Ovary (tissue), 9 donors: ENCODE results near the gene ZNF367. TPM values are rescaled to one million over a fixed set of nuclear protein-coding genes. Genes with fewer than 3 reads are reported as not detected.

ENCODE experiments used
- DNase-seq, 5 donors: peaks; one replicate each; pipeline ENCODE4 v3.0.0-alpha.2; 2019 to 2020
- H3K27ac ChIP-seq, 2 donors: fragments of 200-600 bp; one replicate each; pipeline versions ENCODE4 v1.5.1 to v1.8.0; 2019 to 2022
- H3K27me3 ChIP-seq: fragments of 200-600 bp; one replicate; pipeline ENCODE4 v1.8.0; 2022
- H3K36me3 ChIP-seq: fragments of 200-600 bp; sonication (generic); one replicate; pipeline ENCODE4 v1.5.1; 2019
- H3K4me1 ChIP-seq: one replicate; pipeline ENCODE4 v1.8.1; 2013; ENCODE audit warnings: mild to moderate bottlenecking, moderate library complexity; ENCODE audit not compliant: insufficient read depth
- H3K4me3 ChIP-seq: fragments of 200-600 bp; sonication (generic); one replicate; pipeline ENCODE4 v1.5.1; 2017
- H3K9me3 ChIP-seq, 2 donors: fragments of 200-600 bp in 1 of 2; sonication (generic) in 1 of 2; one replicate each; pipeline versions ENCODE4 v1.5.1 to v1.8.1; 2013 to 2019; ENCODE audit warnings: mild to moderate bottlenecking in 1 of 2, moderate library complexity in 1 of 2
- EP300 ChIP-seq: sonication (generic); formaldehyde crosslinking; IDR thresholded peaks from one replicate; pipeline ENCODE4 v1.6.1; 2017; ENCODE audit warnings: antibody characterized with exemption
- POLR2A ChIP-seq: fragments of 450-650 bp; IDR thresholded peaks from one replicate; pipeline ENCODE4 v1.6.1; 2017; ENCODE audit warnings: antibody characterized with exemption, mild to moderate bottlenecking, moderate library complexity
- WGBS, 3 donors: extraction: QIAGEN DNeasy Blood & Tissue Kit in 1 of 3; methylation state at CpG; one replicate each; pipeline versions ENCODE4 v1.1.5 to v1.1.7; 2013 to 2017; 5-methylcytosine and 5-hydroxymethylcytosine counted together
- intact Hi-C, 4 donors: fragments of 100-400 bp; cut with DNase I; formaldehyde crosslinking; loops; one replicate each; pipeline versions ENCODE4 v1.11.0 to v1.15.1; 2022 to 2023
- polyA plus RNA-seq, 2 donors: library from polyadenylated mRNA; stranded (reverse); fragments of 200-250 nt in 1 of 2; fragments of 350-450 nt in 1 of 2; fragmentation: Illumina TruSeq in 1 of 2; extraction: RNeasy Lipid Tissue Mini Kit (QIAGEN cat#74804) in 1 of 2; gene quantifications; one replicate each; pipeline ENCODE4 v1.2.3, GENCODE V29; 2013 to 2014
- total RNA-seq, 7 donors: library from RNA; depleted of rRNA in 2 of 7; stranded (reverse); fragments of >200 nt in 2 of 7; fragmentation: NEBNext Ultra II Directional in 3 of 7; extraction: Animal tissue kit (Norgen Biotek cat#: 25700) in 3 of 7; gene quantifications; one replicate each; pipeline versions ENCODE4 v1.1.0 to v1.2.4, GENCODE V29; 2016 to 2023
- TF ChIP-seq, protein P1 (sequence below), 3 donors: fragments of 450-650 bp in 2 of 3; fragments of 200-600 bp in 1 of 3; IDR thresholded peaks; one replicate each; pipeline versions ENCODE4 v1.5.1 to v1.8.0; 2016 to 2022; ENCODE audit warnings: antibody characterized with exemption in 3 of 3, mild to moderate bottlenecking in 1 of 3
- donor health status: DM: no; HTN: no; CAD: no; lungs with moderate emphysema.
- donor health status: DM: no; HTN: no; CAD: no.
- donor health status: Bipolar disorder and iron deficiency.
- donor health status: DM: yes; HTN: yes; CAD: no.
- donor health status: DM: no; HTN: no; CAD: no.
- donor health status: DM: yes; HTN: yes; CAD: no.

The ZNF367 gene
- total and polyA plus RNA-seq, 9 donors, result 1.1 to 2.4 (median 1.6) TPM

DNA sequence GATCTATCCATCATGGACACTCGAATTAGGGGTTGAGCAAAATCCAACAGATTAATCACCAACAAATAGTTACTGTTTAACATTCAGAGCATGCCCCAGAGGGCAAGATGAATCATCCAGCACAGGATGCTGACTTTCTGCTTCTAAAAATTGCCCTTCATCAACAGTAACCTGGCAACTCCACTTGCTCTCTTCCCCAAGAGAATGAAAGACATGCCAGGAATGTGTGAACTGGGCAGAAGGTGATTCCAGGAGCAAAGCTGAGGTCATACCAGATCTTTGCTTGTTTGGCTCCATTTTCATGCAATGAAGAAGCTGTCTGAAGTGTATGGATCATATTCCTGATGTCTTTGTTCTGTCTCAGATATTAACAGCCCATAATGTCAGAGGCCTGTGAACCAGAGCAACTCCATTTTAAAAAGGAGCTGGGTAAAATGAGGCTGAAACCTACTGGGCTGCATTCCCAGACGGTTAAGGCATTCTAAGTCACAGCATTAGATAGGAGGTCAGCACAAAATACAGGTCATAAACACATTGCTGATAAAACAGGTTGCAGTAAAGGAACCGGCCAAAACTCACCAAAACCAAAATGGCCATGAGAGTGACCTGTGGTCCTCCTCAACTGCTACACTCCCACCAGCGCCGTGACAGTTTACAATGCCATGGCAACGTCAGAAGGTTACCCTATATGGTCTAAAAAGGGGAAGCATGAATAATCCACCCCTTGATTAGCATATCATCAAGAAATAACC, 2.5 kb upstream of the ZNF367 start:
- H3K4me1 ChIP-seq, result peaks cover 8% of the 10 kb centered on the region
- H3K4me3 ChIP-seq, result no peak overlapping the region
- no peaks in the 10 kb centered on the region for H3K36me3 ChIP-seq
- H3K9me3 ChIP-seq, result no peaks in the 10 kb centered on the region
- H3K27me3 ChIP-seq, result no peaks in the 10 kb centered on the region
- peak overlapping the region; percentile 0 to 96 for H3K27ac ChIP-seq
- WGBS, 3 donors, result 27 to 40% (median 28%) methylated on average over 6 of the region's 6 CpGs
- intact Hi-C loops, result no loop called here
- TF ChIP-seq POLR2A (no peak), EP300 (no peak)
- TF ChIP-seq, protein P1, sequence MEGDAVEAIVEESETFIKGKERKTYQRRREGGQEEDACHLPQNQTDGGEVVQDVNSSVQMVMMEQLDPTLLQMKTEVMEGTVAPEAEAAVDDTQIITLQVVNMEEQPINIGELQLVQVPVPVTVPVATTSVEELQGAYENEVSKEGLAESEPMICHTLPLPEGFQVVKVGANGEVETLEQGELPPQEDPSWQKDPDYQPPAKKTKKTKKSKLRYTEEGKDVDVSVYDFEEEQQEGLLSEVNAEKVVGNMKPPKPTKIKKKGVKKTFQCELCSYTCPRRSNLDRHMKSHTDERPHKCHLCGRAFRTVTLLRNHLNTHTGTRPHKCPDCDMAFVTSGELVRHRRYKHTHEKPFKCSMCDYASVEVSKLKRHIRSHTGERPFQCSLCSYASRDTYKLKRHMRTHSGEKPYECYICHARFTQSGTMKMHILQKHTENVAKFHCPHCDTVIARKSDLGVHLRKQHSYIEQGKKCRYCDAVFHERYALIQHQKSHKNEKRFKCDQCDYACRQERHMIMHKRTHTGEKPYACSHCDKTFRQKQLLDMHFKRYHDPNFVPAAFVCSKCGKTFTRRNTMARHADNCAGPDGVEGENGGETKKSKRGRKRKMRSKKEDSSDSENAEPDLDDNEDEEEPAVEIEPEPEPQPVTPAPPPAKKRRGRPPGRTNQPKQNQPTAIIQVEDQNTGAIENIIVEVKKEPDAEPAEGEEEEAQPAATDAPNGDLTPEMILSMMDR (IDR thresholded peaks at IDR 0.05), result no peak
- peak in 2 of 5 donors; percentile 17 to 42 for DNase-seq

DNA sequence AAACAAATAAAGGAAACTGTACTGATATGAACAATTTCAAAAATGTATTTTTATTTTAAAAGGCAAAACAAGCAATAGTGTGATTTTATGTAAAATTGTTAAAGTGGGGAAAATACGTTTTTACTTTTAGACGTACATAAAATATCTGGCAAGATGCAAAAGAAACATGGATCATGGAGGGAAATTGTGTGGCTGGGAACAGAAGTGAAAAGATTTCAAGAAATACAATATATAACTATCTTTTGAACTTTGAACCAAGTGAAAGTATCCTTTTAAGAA, 1.5 kb upstream of the ZNF367 start:
- TF ChIP-seq POLR2A (no peak), EP300 (no peak)
- TF ChIP-seq, protein P1 (IDR thresholded peaks at IDR 0.05), result no peak
- Histone ChIP-seq H3K27me3 (no peaks in the 10 kb centered on the region), H3K4me1 (peaks cover 8% of the 10 kb centered on the region), H3K9me3 (no peaks in the 10 kb centered on the region), H3K36me3 (no peaks in the 10 kb centered on the region), H3K4me3 (no peak overlapping the region), H3K27ac (peak overlapping the region in 1 of 2 donors; percentile 96)
- intact Hi-C loops, result loop anchor here in 1 of 4 donors (10.0 kb wide), 1 partner anchor 245 kb away; no protein-coding TSS in a partner anchor
- 29 to 38% (median 33%) methylated on average over 2 of the region's 2 CpGs for WGBS, 3 donors
- DNase-seq, result no peak

DNA sequence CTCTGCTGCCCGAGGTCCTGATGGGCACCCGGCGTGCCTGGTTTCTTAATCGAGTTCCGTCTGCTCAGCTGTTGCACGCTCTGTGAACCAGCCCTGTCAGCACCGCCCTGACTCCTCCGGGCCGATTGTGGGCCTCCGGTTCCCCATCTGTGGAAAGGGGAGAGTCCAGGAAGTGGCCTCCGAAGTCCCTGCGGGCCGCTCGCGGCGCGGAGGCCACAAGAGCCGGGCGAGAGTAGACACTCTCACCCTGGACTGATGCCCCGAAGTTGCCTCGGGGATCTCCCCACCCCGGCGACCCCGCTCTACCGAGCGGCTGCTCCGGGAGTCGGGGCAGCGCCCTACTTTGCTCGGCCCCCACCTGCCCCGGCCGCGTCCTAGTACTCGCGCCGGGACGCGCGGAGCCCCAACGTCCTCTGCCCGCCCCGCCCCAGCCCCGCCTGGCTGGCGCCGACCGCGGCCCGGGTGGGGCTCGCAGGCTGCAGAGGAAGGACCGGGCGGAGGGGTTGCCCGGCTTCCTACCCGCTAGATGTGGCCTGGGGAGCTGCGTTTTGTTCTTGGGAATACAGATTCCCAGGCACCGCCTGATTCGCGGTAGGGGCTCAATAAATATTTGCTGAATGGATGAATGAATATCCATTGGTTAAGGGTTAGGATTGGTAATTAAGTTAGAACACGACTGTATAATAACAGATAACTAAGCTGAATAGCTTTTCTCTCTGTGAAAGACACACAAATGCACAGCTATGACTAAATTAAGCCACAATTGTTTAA, 935 bp upstream of the ZNF367 start:
- no peaks in the 10 kb centered on the region for H3K36me3 ChIP-seq
- H3K9me3 ChIP-seq, result no peaks in the 10 kb centered on the region
- peak overlapping the region; percentile 95 to 96 for H3K27ac ChIP-seq
- H3K4me1 ChIP-seq, result peaks cover 8% of the 10 kb centered on the region
- peak overlapping the region; percentile 74 for H3K4me3 ChIP-seq
- peak in 3 of 5 donors; percentile 51 to 74 (median 61) for DNase-seq
- WGBS, 3 donors, result 0% methylated on average over 30 to 58 of the region's 58 CpGs
- no peaks in the 10 kb centered on the region for H3K27me3 ChIP-seq
- intact Hi-C loops, result loop anchor here in 1 of 4 donors (10.0 kb wide), 1 partner anchor 246 kb away; no protein-coding TSS in a partner anchor
- no peak for TF ChIP-seq POLR2A
- TF ChIP-seq, protein P1 (IDR thresholded peaks at IDR 0.05), result no peak
- TF ChIP-seq EP300, result no peak

DNA sequence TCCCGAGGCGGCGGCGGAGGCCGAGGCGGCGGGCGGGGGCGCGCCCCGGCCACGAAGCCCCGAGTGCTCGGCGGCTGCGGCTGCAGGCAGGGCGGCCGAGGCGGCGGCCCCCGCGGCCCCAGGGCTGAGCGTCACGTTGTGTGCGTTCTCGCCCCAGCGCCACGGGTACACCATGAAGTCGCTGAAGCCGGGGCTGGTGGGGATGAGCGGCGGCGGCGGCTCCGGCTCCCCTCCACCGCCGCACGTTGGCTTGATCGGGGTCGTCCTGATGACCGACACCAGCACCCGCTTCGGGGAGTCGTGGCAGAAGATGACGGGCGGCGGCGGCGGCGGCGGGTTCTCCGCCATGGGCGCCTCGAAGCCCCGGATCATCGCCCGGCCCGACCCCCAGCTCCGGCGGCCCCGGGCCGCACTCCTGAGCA, 498 bp downstream of the ZNF367 start:
- TF ChIP-seq, protein P1 (IDR thresholded peaks at IDR 0.05), result no peak
- TF ChIP-seq EP300, result no peak
- TF ChIP-seq POLR2A, result no peak
- Histone ChIP-seq H3K4me1 (peaks cover 8% of the 10 kb centered on the region), H3K9me3 (no peaks in the 10 kb centered on the region), H3K36me3 (no peaks in the 10 kb centered on the region), H3K27ac (peak overlapping the region; percentile 94 to 96), H3K27me3 (no peaks in the 10 kb centered on the region), H3K4me3 (peak overlapping the region; percentile 74)
- 0 to 1% (median 0%) methylated on average over 17 to 62 of the region's 62 CpGs for WGBS, 3 donors
- intact Hi-C loops, result loop anchor here in 1 of 4 donors (10.0 kb wide), 1 partner anchor 247 kb away; no protein-coding TSS in a partner anchor
- DNase-seq, result peak in 3 of 5 donors; percentile 20 to 53 (median 38)
